WERI-Rb-1 (cell line): ENCODE data around the gene GNB5.
A peak's percentile ranks its signal among the peaks of the same experiment; 100 is the strongest.

Experiments used
- DNase-seq: peaks from one replicate; pipeline ENCODE4 v3.0.0-alpha.2; 2020
- H3K27ac ChIP-seq: fragments of 250-450 bp; sonication (Bioruptor Pico); 2 replicates; pipeline ENCODE4 v1.5.1; 2020; ENCODE audit warnings: mild to moderate bottlenecking, moderate library complexity
- H3K27me3 ChIP-seq: fragments of 250-450 bp; sonication (Bioruptor Pico); 2 replicates; pipeline ENCODE4 v1.5.1; 2021; ENCODE audit warnings: mild to moderate bottlenecking, low read depth, moderate library complexity; ENCODE audit not compliant: insufficient read depth, severe bottlenecking
- H3K36me3 ChIP-seq: fragments of 250-450 bp; sonication (Bioruptor Pico); 2 replicates; pipeline ENCODE4 v1.5.1; 2020; ENCODE audit warnings: mild to moderate bottlenecking, moderate library complexity
- H3K4me3 ChIP-seq: 2 replicates; pipeline ENCODE4 v1.5.1; 2011; ENCODE audit warnings: low read depth, mild to moderate bottlenecking, control low read depth, low read length
- H3K9me3 ChIP-seq: fragments of 250-450 bp; sonication (Bioruptor Pico); 2 replicates; pipeline ENCODE4 v1.5.1; 2021; ENCODE audit warnings: mild to moderate bottlenecking, moderate library complexity; ENCODE audit not compliant: severe bottlenecking
- TF ChIP-seq, protein P1 (sequence below): IDR thresholded peaks from 2 replicates; pipeline ENCODE4 v1.5.1; 2011; ENCODE audit warnings: low read depth, mild to moderate bottlenecking, control low read depth, inconsistent platforms, low read length

GNB5 gene

DNA sequence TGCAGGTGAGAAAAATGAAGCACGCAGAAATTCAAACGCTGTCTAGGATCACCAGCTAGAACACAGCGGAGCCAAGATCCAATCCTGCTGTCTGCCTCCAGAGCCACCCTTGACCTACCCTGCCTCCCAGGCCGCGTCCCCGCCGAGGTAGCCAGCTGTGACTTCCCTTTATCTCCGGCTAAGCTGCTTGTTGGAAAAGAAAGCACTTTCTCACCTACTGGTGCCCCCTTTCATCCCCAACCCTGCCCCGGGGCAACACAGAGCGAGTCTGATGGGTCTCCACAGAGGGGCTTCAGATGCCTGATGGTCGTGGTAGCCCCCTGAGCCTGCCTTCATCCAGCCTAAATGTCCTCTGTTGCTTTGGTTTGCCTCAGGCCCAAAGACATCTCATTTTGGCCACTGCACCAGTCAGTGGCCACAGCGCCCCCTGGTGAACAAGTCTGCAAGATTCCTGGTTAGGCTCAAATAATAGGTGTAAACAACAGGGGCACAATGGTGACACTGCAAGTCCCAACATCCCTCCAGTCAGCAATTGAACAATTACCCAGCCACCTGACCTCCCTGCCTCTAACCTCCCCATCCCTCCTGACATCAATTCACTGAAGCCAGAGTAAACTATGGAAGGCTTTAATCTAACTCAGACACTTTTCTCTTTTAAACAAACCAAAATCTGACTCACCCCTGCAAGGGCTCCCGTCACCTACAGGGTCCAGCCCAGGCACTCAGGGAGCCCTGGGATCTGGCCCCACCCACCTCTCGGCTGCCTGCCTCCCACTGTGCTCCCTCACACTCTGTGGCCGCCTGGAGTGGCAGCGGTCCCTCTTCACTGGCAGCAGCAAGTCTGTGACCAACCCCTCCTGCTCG lies 51.4 kb downstream of the GNB5 start:
- TF ChIP-seq, protein P1, sequence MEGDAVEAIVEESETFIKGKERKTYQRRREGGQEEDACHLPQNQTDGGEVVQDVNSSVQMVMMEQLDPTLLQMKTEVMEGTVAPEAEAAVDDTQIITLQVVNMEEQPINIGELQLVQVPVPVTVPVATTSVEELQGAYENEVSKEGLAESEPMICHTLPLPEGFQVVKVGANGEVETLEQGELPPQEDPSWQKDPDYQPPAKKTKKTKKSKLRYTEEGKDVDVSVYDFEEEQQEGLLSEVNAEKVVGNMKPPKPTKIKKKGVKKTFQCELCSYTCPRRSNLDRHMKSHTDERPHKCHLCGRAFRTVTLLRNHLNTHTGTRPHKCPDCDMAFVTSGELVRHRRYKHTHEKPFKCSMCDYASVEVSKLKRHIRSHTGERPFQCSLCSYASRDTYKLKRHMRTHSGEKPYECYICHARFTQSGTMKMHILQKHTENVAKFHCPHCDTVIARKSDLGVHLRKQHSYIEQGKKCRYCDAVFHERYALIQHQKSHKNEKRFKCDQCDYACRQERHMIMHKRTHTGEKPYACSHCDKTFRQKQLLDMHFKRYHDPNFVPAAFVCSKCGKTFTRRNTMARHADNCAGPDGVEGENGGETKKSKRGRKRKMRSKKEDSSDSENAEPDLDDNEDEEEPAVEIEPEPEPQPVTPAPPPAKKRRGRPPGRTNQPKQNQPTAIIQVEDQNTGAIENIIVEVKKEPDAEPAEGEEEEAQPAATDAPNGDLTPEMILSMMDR, result peak; percentile 81
- Histone ChIP-seq H3K4me3 (no peak overlapping the region), H3K9me3 (no peaks in the 10 kb centered on the region), H3K27me3 (no peaks in the 10 kb centered on the region), H3K27ac (peak overlapping the region; percentile 4; the same call in 1 of the 2 replicates), H3K36me3 (peaks cover 31% of the 10 kb centered on the region)
- DNase-seq, result peak; percentile 83

DNA sequence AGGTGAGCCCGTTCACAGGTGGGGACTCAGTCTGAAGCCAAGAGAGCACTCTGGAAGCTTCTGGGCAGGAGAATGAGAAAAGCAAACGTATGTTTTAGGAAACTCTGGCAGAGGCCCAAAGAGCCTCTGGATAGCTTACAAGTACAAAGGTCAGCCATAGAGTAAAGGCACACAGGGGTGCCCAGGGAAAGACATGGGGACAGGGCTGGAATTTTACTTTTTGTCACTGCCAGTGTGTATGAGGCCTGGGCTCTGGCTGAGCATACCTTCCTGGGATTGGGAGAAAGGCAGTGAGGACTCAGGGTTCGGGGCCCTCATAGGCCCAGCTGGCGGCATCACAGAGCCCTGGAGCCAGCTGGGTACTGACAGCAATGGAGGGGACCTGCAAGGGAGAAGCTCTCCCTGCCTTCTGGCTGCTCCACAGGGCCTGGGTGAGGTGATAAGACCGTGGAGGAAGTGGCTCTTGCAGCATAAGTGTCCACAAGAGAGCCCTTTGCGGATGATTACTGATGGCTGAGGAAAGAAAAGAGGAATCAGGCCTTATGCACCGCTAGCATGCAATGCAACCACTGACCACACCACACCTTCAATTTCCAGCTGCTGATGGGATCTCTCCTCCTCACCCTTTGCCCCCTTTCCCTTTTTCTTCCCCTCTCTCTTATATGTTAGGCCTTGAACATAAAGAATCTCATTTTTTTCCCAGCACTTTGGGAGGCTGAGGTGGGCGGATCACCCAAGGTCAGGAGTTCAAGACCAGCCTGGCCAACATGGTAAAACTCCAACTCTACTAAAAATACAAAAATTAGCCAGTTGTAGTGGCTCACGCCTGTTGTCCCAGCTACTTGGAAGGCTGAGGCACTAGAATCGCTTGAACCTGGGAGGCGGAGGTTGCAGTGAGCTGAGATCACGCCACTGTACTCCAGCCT lies 53.5 kb downstream of the GNB5 start:
- Histone ChIP-seq H3K4me3 (no peak overlapping the region), H3K27me3 (no peaks in the 10 kb centered on the region), H3K27ac (no peak overlapping the region), H3K9me3 (no peaks in the 10 kb centered on the region), H3K36me3 (peaks cover 30% of the 10 kb centered on the region)
- DNase-seq, result no peak
- TF ChIP-seq, protein P1, result no peak

DNA sequence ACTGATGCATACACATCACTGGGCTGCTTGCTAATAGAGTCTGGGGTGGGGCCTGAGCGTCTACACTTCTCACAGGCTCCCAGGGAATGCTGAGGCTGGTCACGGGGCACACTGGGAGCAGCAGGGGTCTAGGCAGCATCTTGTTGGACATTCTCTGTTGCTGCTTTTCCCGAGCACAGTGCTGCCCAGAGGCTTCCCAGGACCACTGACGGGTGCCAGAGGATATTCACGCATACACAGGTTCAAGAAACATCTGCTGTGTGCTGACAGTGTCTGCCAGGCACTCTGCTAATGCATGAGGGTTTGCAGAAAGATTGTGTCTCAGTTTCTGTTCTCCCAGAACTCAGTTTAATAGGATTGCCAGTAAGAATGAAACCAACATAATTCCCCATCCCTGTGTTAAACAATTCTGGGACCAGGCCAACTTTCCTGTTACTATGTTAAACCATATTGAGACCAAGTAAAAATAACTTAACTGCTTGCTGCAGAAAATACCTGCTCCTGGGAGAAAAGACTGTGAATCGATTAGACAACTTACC lies 54.7 kb downstream of the GNB5 start:
- TF ChIP-seq, protein P1, result no peak
- H3K36me3 ChIP-seq, result peaks cover 30% of the 10 kb centered on the region
- no peak for DNase-seq
- H3K9me3 ChIP-seq, result no peaks in the 10 kb centered on the region
- no peak overlapping the region for H3K4me3 ChIP-seq
- no peak overlapping the region for H3K27ac ChIP-seq
- H3K27me3 ChIP-seq, result no peaks in the 10 kb centered on the region

DNA sequence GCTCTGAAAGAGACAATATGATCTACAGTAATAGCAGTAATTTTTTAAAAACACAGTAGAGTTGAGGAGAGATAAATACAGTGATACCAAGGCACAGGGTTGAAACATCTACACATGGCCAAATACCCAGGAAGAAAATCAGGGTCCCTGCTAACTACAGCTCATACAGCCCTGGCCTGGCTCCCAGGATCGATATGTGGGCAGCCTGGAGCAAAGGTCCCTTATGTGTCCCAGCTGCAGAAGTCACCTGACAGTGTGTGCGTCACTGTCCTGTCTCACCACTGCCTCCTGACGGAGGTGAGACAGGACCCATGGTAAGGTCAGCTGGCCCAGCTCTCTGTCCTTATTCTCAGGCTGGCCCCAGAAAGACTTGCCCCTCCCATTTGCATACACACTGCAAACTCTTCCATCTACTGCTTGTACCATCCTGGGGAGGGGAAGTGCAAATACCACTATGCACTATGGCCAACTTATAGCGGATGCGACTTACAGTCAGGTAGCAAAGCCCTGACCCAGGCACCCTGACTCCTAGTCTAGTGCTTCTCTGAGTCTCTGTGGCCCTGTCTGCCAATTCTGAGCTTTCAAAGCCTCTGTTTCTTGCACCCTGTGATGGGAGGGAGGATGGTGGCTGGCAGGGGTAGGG lies 56.6 kb downstream of the GNB5 start:
- Histone ChIP-seq H3K27ac (no peak overlapping the region), H3K36me3 (peaks cover 25% of the 10 kb centered on the region), H3K9me3 (no peaks in the 10 kb centered on the region), H3K27me3 (no peaks in the 10 kb centered on the region), H3K4me3 (no peak overlapping the region)
- TF ChIP-seq, protein P1, result no peak
- no peak for DNase-seq

DNA sequence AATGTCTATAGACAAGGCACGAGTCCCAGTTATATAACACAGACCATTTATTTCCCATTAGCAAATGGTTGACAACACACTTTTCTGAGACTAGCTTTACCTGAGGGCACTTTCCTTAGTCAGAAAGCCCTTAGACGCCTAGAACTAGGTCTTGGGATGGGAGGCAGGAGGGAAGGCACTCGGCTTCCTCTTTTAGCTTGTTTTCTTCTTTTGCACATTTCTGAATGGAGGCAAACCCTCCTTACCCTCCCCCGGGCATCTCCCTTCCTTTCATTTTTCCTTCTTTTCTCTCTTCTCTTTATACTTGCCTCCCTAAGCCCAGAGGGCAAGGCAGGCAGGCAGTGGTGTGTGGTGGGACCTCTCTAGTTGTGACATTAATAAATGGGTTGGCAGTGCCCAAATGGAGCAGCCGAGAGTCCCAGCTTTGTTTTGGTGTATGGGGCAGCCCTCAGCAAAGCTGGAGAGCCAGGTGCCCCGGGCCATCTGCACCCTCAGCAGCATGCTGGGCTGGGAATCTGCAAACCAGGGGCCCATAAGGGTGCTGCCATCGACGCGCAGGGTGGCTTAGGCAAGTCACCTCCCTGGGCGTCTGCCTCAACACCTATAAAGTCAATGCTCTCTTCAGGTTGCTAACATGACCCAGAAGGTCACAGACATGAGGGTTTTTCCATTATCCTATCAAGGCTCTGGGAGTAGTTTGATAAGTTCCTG lies 57.5 kb downstream of the GNB5 start:
- no peak for DNase-seq
- Histone ChIP-seq H3K36me3 (peaks cover 22% of the 10 kb centered on the region), H3K27me3 (no peaks in the 10 kb centered on the region), H3K27ac (no peak overlapping the region), H3K4me3 (no peak overlapping the region), H3K9me3 (no peaks in the 10 kb centered on the region)
- TF ChIP-seq, protein P1, result no peak
